ENCODE data around the gene KCTD20.

Gene KCTD20

DNA sequence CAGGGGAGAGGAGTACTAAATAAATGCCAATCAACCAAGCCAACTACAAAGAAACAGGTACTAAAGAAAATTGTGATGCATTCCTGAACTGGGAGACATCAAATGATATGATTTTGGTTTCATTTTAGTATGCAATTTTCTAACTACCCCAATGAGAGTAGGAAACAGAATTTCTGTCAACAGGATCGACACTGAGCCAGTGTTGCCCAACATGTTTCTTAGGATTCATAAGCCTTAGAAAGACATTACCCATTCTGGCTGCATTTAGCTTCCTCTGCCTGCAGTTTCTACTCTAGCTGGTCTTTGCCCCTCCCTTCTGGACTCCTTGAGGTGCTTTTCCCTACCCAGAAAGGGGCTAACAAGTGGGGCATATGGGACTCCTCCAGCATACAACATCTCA is 49.8 kb downstream of the KCTD20 start:
- Mint-ChIP-seq H3K27me3 (no peaks in the 10 kb centered on the region), H3K4me3 (no peak overlapping the region), H3K36me3 (ENCODE audit: low read depth) (peaks cover 85% of the 10 kb centered on the region), H3K4me1 (ENCODE audit: low read depth) (peaks cover 45% of the 10 kb centered on the region), H3K9me3 (no peaks in the 10 kb centered on the region), H3K27ac (no peak overlapping the region)
- intact Hi-C loops (cut with micrococcal nuclease), result loop anchor here (10.0 kb wide), 1 partner anchor 68 kb away; no protein-coding TSS in a partner anchor

DNA sequence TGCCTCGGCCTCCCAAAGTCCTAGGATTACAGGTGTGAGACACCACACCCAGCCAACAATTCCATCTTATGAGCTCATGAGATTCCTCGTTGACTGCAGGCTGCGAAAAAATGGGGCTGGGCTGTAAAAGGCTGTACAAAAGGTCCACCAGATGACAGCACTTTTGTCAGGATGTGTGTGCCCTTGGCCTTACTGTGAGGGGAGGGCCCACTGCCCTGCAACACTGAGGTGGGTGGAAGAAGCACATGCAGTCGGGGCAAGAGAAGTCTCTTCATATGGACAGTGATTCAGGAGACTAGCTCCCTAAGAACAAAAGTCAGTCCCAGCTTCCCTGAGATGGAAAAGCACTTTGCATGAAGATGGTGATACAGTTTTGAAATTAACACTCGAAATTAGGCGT is 50.5 kb downstream of the KCTD20 start:
- Mint-ChIP-seq H3K9me3 (no peaks in the 10 kb centered on the region), H3K4me3 (no peak overlapping the region), H3K27ac (peak overlapping the region; percentile 60), H3K36me3 (ENCODE audit: low read depth) (peaks cover 85% of the 10 kb centered on the region), H3K4me1 (ENCODE audit: low read depth) (peaks cover 45% of the 10 kb centered on the region), H3K27me3 (no peaks in the 10 kb centered on the region)
- intact Hi-C loops (cut with micrococcal nuclease), result loop anchor here (10.0 kb wide), 1 partner anchor 69 kb away; no protein-coding TSS in a partner anchor

- no peak overlapping the region for H3K4me3 Mint-ChIP-seq
- no peaks in the 10 kb centered on the region for H3K27me3 Mint-ChIP-seq
- H3K27ac Mint-ChIP-seq, result peak overlapping the region; percentile 60
- H3K36me3 Mint-ChIP-seq (ENCODE audit: low read depth), result peaks cover 85% of the 10 kb centered on the region
- no peaks in the 10 kb centered on the region for H3K9me3 Mint-ChIP-seq
- intact Hi-C loops (cut with micrococcal nuclease), result loop anchor here (10.0 kb wide), 1 partner anchor 69 kb away; no protein-coding TSS in a partner anchor
- H3K4me1 Mint-ChIP-seq (ENCODE audit: low read depth), result peaks cover 45% of the 10 kb centered on the region
These were observed 51.1 kb downstream of the KCTD20 start for GRCh38 chr6:36493859-36494258.

- Mint-ChIP-seq H3K9me3 (no peaks in the 10 kb centered on the region), H3K27me3 (no peaks in the 10 kb centered on the region), H3K36me3 (ENCODE audit: low read depth) (peaks cover 88% of the 10 kb centered on the region), H3K4me1 (ENCODE audit: low read depth) (peaks cover 45% of the 10 kb centered on the region), H3K4me3 (no peak overlapping the region), H3K27ac (peak overlapping the region; percentile 41)
- intact Hi-C loops (cut with micrococcal nuclease), result loop anchor here (10.0 kb wide), 1 partner anchor 70 kb away; no protein-coding TSS in a partner anchor
These were observed 52.3 kb downstream of the KCTD20 start for GRCh38 chr6:36495086-36495485.

- Mint-ChIP-seq H3K36me3 (ENCODE audit: low read depth) (peaks cover 96% of the 10 kb centered on the region), H3K27ac (no peak overlapping the region), H3K27me3 (no peaks in the 10 kb centered on the region), H3K9me3 (no peaks in the 10 kb centered on the region), H3K4me1 (ENCODE audit: low read depth) (peaks cover 7% of the 10 kb centered on the region), H3K4me3 (no peak overlapping the region)
- intact Hi-C loops (cut with micrococcal nuclease), result loop anchor here (10.0 kb wide), 1 partner anchor 75 kb away; no protein-coding TSS in a partner anchor
These were observed 57.1 kb downstream of the KCTD20 start for GRCh38 chr6:36499918-36500317.

DNA sequence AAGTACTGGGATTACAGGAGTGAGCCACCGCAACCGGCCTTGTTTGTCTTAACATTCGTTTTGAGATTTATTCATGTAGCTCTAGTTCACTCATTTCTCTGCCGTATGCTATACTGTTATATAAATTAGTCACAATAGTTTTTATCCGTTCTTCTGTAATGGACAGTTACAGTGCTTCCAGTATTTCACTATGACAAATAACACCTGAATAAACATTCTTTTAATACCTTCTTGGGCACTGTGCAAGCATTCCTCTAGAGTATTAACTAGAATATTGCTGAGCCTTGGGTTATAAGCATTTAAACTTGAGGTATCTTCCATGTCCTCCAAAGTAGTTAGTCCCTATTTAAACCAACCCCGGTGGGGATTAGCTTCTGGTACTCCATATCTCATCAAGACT is 58.9 kb downstream of the KCTD20 start:
- H3K27ac Mint-ChIP-seq, result no peak overlapping the region
- intact Hi-C loops (cut with micrococcal nuclease), result no loop called here
- H3K9me3 Mint-ChIP-seq, result no peaks in the 10 kb centered on the region
- H3K4me3 Mint-ChIP-seq, result no peak overlapping the region
- no peaks in the 10 kb centered on the region for H3K27me3 Mint-ChIP-seq
- no peaks in the 10 kb centered on the region for H3K4me1 Mint-ChIP-seq (ENCODE audit: low read depth)
- H3K36me3 Mint-ChIP-seq (ENCODE audit: low read depth), result peaks cover 96% of the 10 kb centered on the region

DNA sequence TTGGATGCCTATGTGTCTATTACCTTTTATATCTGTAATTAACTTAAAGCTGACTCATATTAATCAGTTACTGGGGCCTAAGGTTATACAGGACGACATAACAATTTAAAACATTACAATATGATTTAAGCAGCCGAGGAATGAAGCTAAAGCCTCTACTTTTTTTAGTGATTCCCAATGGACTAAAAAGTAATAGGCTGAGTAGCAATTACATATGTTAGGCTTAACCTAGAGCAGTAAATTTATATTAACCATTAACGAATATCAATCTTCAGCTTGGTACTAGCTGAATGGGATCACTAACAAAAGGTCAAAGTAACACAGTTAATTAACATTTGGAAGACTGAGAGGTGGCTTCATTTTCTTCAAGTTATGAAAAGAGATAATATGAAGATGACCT is 61.4 kb downstream of the KCTD20 start:
- Mint-ChIP-seq H3K9me3 (no peaks in the 10 kb centered on the region), H3K36me3 (ENCODE audit: low read depth) (peaks cover 96% of the 10 kb centered on the region), H3K4me3 (no peak overlapping the region), H3K4me1 (ENCODE audit: low read depth) (no peaks in the 10 kb centered on the region), H3K27me3 (no peaks in the 10 kb centered on the region), H3K27ac (no peak overlapping the region)
- intact Hi-C loops (cut with micrococcal nuclease), result no loop called here

GRCh38 chr6:36504982-36505381 is 62.2 kb downstream of the KCTD20 start:
- peaks cover 96% of the 10 kb centered on the region for H3K36me3 Mint-ChIP-seq (ENCODE audit: low read depth)
- intact Hi-C loops (cut with micrococcal nuclease), result no loop called here
- H3K4me3 Mint-ChIP-seq, result no peak overlapping the region
- H3K27ac Mint-ChIP-seq, result no peak overlapping the region
- H3K27me3 Mint-ChIP-seq, result no peaks in the 10 kb centered on the region
- H3K4me1 Mint-ChIP-seq (ENCODE audit: low read depth), result no peaks in the 10 kb centered on the region
- no peaks in the 10 kb centered on the region for H3K9me3 Mint-ChIP-seq

DNA sequence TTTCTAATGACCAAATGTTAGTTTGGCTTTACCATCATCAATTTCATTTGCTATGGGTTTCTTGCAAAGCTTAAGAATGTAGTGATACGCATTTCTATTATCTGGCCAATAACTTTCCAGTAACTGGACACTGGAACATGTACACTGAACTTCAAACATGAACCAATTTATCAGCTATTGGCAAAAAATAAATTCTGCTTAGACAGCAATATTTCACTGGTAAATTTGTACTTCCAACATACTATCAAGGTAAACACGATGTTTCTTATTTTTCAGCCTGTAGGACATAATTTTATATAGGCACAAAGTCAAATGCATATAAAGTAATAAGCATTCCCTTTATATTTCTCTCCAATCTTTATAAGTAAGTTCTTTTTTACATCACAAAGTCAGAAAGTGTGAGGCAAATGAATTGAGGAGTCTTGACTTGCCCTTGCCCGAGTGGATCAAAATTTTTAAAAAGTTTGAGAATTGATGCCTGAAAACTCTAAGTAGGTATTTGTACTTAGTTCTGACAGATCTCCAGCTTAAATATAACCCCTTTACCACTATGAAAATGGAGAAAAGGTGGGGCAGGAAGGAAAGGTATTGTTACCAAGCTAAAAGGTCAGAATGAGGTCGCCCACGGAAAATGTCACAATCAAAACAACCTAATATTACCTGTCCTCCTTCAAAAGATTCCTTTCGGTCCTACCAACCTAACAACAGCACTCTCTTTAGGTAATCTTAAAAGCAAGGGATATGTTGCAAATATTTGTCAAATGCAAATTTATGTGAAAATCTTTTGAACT is 63.1 kb downstream of the KCTD20 start:
- Mint-ChIP-seq H3K36me3 (ENCODE audit: low read depth) (peaks cover 96% of the 10 kb centered on the region), H3K4me3 (no peak overlapping the region), H3K27ac (no peak overlapping the region), H3K4me1 (ENCODE audit: low read depth) (no peaks in the 10 kb centered on the region), H3K27me3 (no peaks in the 10 kb centered on the region), H3K9me3 (no peaks in the 10 kb centered on the region)
- intact Hi-C loops (cut with micrococcal nuclease), result no loop called here

DNA sequence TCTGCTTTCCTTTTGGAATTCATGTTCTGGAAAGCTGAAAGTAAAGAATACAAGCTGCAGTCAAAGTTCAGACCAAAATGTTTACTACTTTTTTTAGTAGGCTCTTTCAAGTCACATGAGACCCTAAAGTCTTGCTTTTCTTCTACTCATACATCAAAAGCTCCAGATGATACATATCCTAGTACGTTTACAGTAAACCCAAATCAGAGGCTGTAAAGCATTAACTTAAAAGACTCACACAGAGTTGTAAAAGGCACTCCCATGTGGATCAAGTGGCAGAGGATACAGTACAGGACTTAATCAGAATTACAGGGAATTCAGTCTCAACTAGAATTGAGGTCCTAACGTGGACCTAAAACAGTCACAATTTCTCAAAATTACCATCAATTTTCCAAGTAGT is 63.8 kb downstream of the KCTD20 start:
- H3K4me3 Mint-ChIP-seq, result no peak overlapping the region
- H3K9me3 Mint-ChIP-seq, result no peaks in the 10 kb centered on the region
- peaks cover 96% of the 10 kb centered on the region for H3K36me3 Mint-ChIP-seq (ENCODE audit: low read depth)
- no peak overlapping the region for H3K27ac Mint-ChIP-seq
- H3K4me1 Mint-ChIP-seq (ENCODE audit: low read depth), result no peaks in the 10 kb centered on the region
- no peaks in the 10 kb centered on the region for H3K27me3 Mint-ChIP-seq
- intact Hi-C loops (cut with micrococcal nuclease), result no loop called here

DNA sequence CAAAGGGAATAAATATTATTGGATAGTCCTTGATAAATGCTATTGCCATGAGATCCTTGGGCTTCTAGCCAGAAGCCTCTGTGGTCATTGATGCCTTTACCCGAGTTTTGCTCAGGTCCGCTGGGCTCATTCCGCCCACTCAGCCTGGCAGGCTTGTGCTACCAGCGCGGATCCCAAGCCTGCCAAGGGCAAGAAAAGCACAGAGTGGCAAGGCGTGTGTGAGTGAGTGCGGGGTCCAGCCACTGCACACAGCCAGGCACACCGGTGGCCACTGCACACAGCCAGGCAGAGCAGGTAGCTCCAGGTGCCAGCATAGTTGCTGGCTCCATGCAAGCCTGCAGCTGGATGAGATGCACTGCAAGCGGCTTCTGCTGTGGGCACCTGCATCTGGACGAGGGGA is 65.7 kb downstream of the KCTD20 start:
- no peaks in the 10 kb centered on the region for H3K9me3 Mint-ChIP-seq
- H3K4me1 Mint-ChIP-seq (ENCODE audit: low read depth), result no peaks in the 10 kb centered on the region
- H3K4me3 Mint-ChIP-seq, result no peak overlapping the region
- no peak overlapping the region for H3K27ac Mint-ChIP-seq
- peaks cover 98% of the 10 kb centered on the region for H3K36me3 Mint-ChIP-seq (ENCODE audit: low read depth)
- no peaks in the 10 kb centered on the region for H3K27me3 Mint-ChIP-seq
- intact Hi-C loops (cut with micrococcal nuclease), result no loop called here

- intact Hi-C loops (cut with micrococcal nuclease), result no loop called here
These were observed 67.6 kb downstream of the KCTD20 start for GRCh38 chr6:36510365-36510764.

DNA sequence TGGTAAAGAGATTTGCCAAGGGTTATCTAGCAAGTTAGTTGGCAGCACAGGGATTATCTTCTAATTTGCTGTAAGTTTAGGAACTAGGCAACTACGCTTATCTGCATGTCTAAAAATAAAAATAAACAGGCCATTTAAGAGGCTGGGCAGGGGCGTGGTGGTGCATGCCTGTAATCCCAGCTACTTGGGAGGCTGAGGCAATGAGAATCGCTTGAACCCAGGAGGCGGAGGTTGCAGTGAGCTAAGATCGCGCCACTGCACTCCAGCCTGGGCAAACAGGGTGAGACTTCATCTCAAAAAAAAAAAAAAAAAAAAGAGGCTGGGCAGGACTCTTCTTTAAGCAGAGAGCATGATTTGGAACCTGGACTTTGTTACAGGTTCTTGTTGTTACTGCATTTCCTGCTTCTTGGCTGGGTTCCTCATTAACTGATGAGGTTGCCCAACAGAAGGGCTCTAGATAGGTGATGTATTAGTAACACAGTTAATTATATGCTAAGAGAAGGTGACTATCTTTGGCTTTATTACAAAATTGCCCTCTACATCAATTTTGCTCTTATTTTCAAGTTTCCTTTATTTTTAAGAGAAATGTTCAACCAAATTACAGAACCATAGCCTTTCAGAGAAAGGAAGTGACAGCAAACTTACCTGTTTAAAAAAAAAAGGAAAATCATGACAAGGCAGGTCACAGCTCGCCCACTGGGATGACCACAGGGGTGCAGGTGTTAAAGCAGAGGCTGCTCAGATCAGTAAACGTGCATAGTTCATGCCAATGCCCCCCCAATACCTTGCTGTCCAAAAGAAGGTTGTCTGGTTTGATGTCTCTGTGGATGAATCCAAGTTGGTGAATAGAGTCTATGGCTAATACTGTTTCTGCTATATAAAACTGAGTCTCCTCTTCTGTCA is 72.0 kb downstream of the KCTD20 start:
- Mint-ChIP-seq H3K36me3 (ENCODE audit: low read depth) (peaks cover 91% of the 10 kb centered on the region), H3K9me3 (no peaks in the 10 kb centered on the region), H3K27me3 (no peaks in the 10 kb centered on the region), H3K4me3 (no peak overlapping the region), H3K4me1 (ENCODE audit: low read depth) (no peaks in the 10 kb centered on the region), H3K27ac (no peak overlapping the region)
- intact Hi-C loops (cut with micrococcal nuclease), result no loop called here

More at GRCh38 chr6:36510365-36510764, 67.6 kb downstream of the KCTD20 start:
- H3K27ac Mint-ChIP-seq, result no peak overlapping the region
- H3K36me3 Mint-ChIP-seq (ENCODE audit: low read depth), result peaks cover 100% of the 10 kb centered on the region
- H3K4me3 Mint-ChIP-seq, result no peak overlapping the region
- H3K9me3 Mint-ChIP-seq, result no peaks in the 10 kb centered on the region
- no peaks in the 10 kb centered on the region for H3K27me3 Mint-ChIP-seq
- H3K4me1 Mint-ChIP-seq (ENCODE audit: low read depth), result no peaks in the 10 kb centered on the region

- Mint-ChIP-seq H3K4me1 (ENCODE audit: low read depth) (no peaks in the 10 kb centered on the region), H3K27ac (no peak overlapping the region)
These were observed 73.0 kb downstream of the KCTD20 start for GRCh38 chr6:36515844-36516243.

More at GRCh38 chr6:36515844-36516243, 73.0 kb downstream of the KCTD20 start:
- intact Hi-C loops (cut with micrococcal nuclease), result no loop called here
- H3K9me3 Mint-ChIP-seq, result no peaks in the 10 kb centered on the region
- H3K36me3 Mint-ChIP-seq (ENCODE audit: low read depth), result peaks cover 91% of the 10 kb centered on the region
- H3K27me3 Mint-ChIP-seq, result no peaks in the 10 kb centered on the region
- H3K4me3 Mint-ChIP-seq, result no peak overlapping the region

Data from dendritic cell treated with granulocyte-macrophage colony-stimulating factor and Interleukin-4, amounts not matched to agents 40 ng/mL and 50 ng/mL, for 4 days (primary cell).